Upper lobe of right lung (tissue), 1 donor: Measurements from ENCODE around the gene CARS1. TPM values are rescaled to one million over a fixed set of nuclear protein-coding genes. Genes with fewer than 3 reads are reported as not detected.

Experiments used
- ATAC-seq: fragments of 200-7000 bp; cut with Tn5 transposase; one replicate; pipeline ENCODE4 v1.9.1; 2020; ENCODE audit warnings: mild to moderate bottlenecking, moderate library complexity
- DNase-seq: peaks from one replicate; pipeline ENCODE4 v3.0.0-alpha.2; 2020
- H3K27ac ChIP-seq: fragments of 200-600 bp; one replicate; pipeline ENCODE4 v1.8.0; 2022
- H3K27me3 ChIP-seq: fragments of 200-600 bp; one replicate; pipeline ENCODE4 v1.8.0; 2022; ENCODE audit warnings: mild to moderate bottlenecking
- H3K36me3 ChIP-seq: fragments of 200-600 bp; one replicate; pipeline ENCODE4 v1.8.0; 2022
- H3K4me1 ChIP-seq: fragments of 200-600 bp; one replicate; pipeline ENCODE4 v1.8.0; 2022
- H3K4me3 ChIP-seq: fragments of 200-600 bp; one replicate; pipeline ENCODE4 v1.8.0; 2022; ENCODE audit warnings: mild to moderate bottlenecking
- H3K9me3 ChIP-seq: fragments of 200-600 bp; one replicate; pipeline ENCODE4 v1.8.0; 2022
- CTCF ChIP-seq: fragments of 200-600 bp; IDR thresholded peaks from one replicate; pipeline ENCODE4 v1.8.0; 2022; ENCODE audit warnings: antibody characterized with exemption
- intact Hi-C: fragments of 100-400 bp; cut with DNase I; formaldehyde crosslinking; loops from one replicate; pipeline ENCODE4 v1.11.0; 2022
- total RNA-seq: library from RNA; stranded (reverse); fragmentation: NEBNext Ultra II Directional; extraction: Animal tissue kit (Norgen Biotek cat#: 25700); gene quantifications from one replicate; pipeline ENCODE4 v1.2.1, GENCODE V29; 2021
- donor health status: DM: no; HTN: yes; CAD: no; lungs with severe emphysema.

CARS1 gene
- total RNA-seq, 1 donor from 2014 or later = 34.6 TPM

- peaks cover 20% of the 10 kb centered on the region for H3K4me1 ChIP-seq
- no peak for TF ChIP-seq CTCF
- ATAC-seq (peak; percentile 51), DNase-seq (no peak)
- intact Hi-C loops = loop anchor here (10.0 kb wide), 1 partner anchor 52 kb away; no protein-coding TSS in a partner anchor
- H3K4me3 ChIP-seq = no peak overlapping the region
- no peak overlapping the region for H3K27ac ChIP-seq
- peaks cover 45% of the 10 kb centered on the region for H3K36me3 ChIP-seq
- no peaks in the 10 kb centered on the region for H3K9me3 ChIP-seq
- no peaks in the 10 kb centered on the region for H3K27me3 ChIP-seq
These were observed 14.5 kb downstream of the CARS1 start for GRCh38 chr11:3042496-3043314.

- intact Hi-C loops = loop anchor here (10.0 kb wide), 1 partner anchor 53 kb away; no protein-coding TSS in a partner anchor
- Histone ChIP-seq H3K4me3 (no peak overlapping the region), H3K36me3 (peaks cover 53% of the 10 kb centered on the region), H3K4me1 (peaks cover 26% of the 10 kb centered on the region), H3K9me3 (no peaks in the 10 kb centered on the region), H3K27me3 (no peaks in the 10 kb centered on the region), H3K27ac (no peak overlapping the region)
- DNase-seq (no peak), ATAC-seq (no peak)
- TF ChIP-seq CTCF = no peak
These were observed 15.4 kb downstream of the CARS1 start for GRCh38 chr11:3041699-3042441.

GRCh38 chr11:3040881-3041280 lies 16.3 kb downstream of the CARS1 start:
- no peak for TF ChIP-seq CTCF
- Histone ChIP-seq H3K27me3 (no peaks in the 10 kb centered on the region), H3K4me1 (peaks cover 28% of the 10 kb centered on the region), H3K27ac (no peak overlapping the region), H3K4me3 (no peak overlapping the region), H3K36me3 (peaks cover 63% of the 10 kb centered on the region), H3K9me3 (no peaks in the 10 kb centered on the region)
- ATAC-seq (no peak), DNase-seq (no peak)
- intact Hi-C loops = loop anchor here (10.0 kb wide), 1 partner anchor 54 kb away; no protein-coding TSS in a partner anchor

GRCh38 chr11:3037945-3038271 lies 19.3 kb downstream of the CARS1 start:
- Histone ChIP-seq H3K9me3 (no peaks in the 10 kb centered on the region), H3K36me3 (peaks cover 73% of the 10 kb centered on the region), H3K4me1 (peaks cover 13% of the 10 kb centered on the region), H3K27ac (no peak overlapping the region), H3K4me3 (no peak overlapping the region), H3K27me3 (no peaks in the 10 kb centered on the region)
- no peak for ATAC-seq
- DNase-seq = no peak
- TF ChIP-seq CTCF = no peak
- intact Hi-C loops = no loop called here

GRCh38 chr11:3037040-3037944 lies 19.9 kb downstream of the CARS1 start:
- no peaks in the 10 kb centered on the region for H3K9me3 ChIP-seq
- DNase-seq = peak; percentile 87
- TF ChIP-seq CTCF = peak; percentile 69
- peak; percentile 89 for ATAC-seq
- no peak overlapping the region for H3K4me3 ChIP-seq
- peak overlapping the region; percentile 30 for H3K27ac ChIP-seq
- peaks cover 9% of the 10 kb centered on the region for H3K4me1 ChIP-seq
- no peaks in the 10 kb centered on the region for H3K27me3 ChIP-seq
- intact Hi-C loops = no loop called here
- H3K36me3 ChIP-seq = peaks cover 79% of the 10 kb centered on the region
